HG03575 (cell line): ENCODE results near the gene MTREX.

Experiments used
- ATAC-seq: cut with Tn5 transposase; IDR thresholded peaks from one replicate; pipeline ENCODE4 v1.9.1; 2021; ENCODE audit not compliant: unreplicated experiment, insufficient number of reproducible peaks, low FRiP score; ENCODE audit errors: extremely low read depth

Gene MTREX

DNA sequence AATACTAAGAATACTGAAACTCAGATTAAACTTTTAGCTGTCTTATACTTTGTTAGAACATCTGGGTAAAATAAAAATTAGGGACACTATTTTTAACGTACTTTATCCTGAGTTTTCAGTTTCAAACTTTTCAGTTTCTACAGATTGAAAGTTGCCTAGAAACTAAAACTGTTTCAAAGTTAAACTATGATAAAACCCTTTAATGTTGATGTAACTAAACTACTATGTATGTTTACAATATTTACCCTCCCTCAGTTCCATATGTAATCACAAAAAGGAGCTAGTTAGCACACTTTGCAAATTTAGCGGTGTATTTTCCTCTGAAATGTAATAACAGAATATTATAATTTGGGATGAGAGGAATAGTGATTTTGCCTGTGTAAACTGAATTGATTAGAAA is 105.9 kb downstream of the MTREX start:
- no peak for ATAC-seq

DNA sequence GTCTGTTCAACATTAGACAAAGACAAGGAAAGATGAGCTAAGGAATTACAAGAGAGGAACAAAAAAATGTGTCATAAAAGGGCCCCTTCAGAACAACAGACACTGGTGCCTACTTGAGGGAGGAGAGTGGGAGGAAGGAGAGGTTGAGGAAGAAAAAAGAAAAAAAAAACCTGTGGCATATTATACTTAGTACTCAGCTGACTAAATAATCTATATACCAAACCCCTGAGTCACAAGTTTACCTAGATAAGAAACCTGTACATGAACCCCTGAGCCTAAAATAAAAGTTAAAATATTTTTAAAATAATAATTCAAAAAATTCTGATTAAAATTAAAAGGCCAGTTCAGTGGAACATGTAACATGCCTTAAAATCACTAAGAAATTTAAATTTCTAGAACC is 107.3 kb downstream of the MTREX start:
- no peak for ATAC-seq

DNA sequence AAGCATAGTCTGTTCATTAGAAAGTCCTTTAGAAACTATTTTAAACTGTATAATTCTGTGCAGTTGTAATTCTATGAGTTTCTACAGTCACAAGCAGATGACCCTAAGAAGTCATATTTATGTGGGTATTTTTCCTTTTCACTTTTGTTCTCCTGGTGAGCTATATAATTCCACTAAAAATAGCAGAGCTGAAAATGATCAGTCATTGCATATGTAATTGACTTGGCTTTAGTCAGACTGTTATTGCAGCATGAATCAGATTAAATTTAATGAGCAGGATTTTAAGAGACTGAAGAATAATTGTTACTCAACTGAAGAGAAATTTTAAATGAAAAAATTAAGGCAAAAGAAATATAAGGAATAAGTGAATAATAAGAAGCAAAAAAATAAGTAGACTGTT is 108.5 kb downstream of the MTREX start:
- no peak for ATAC-seq

DNA sequence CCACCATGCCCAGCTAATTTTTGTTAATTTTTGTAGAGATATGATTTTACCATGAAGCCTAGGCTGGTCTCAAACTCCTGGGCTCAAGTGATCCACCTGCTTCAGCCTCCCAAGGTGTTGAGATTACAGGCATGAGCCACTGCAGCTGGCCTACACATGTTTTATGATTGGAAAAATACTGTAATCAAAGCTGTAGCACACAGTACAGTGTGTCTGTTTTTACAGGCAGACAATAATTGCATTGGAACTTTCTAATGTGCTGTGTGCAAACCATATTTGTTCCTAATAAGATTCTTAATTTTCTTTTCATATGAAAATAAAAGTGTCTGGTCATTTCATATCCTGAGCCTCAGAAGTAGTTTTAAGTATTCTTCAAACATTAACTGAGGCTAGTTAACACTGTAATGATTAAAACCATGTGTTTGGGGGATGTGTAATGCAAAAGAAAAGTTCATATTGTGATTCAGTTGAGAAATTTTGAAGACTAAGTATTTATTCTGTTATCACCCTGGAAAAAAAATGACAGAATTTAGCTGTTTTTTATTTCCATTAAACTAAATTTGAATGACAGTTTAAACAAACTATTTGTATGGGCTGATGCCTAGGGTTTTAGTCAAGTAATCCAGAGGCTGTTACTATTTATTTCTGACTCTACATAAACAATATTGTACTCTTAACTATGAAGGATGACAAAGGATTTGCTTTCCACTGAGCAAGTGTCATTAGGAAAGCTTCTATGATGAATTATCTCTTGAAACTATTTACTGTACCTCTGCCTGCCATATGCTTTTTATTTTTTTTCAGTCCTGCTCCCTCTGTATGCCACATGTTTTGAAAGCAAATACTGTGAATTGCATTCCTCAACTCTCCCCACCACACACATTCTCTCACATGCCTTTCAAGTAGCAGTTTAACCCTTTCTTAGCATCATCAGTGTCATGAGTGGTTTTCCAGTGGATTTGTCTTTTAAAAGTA is 111.5 kb downstream of the MTREX start:
- ATAC-seq, result no peak

DNA sequence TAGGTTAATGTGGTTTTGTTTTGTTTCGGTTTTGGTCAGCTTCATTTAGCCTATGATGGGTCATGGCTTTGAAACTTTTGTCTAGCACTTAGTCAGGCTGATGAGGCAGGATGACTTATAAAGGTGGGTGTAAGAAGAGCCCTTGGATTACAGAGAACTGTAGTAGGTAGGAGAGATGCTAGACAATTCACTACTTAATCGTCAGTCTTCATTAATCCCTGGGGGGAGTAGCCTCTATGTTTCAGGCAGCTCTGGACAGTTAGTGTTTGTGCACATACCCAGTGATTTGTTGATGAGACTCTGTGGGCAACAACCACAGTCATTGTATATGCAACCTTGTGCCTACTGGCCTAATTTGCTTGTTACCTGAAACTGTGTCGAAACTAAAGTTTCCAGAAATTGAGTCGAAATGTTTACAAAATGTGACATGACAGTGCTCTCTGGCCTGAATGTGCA is 113.3 kb downstream of the MTREX start:
- ATAC-seq, result peak; percentile 83

DNA sequence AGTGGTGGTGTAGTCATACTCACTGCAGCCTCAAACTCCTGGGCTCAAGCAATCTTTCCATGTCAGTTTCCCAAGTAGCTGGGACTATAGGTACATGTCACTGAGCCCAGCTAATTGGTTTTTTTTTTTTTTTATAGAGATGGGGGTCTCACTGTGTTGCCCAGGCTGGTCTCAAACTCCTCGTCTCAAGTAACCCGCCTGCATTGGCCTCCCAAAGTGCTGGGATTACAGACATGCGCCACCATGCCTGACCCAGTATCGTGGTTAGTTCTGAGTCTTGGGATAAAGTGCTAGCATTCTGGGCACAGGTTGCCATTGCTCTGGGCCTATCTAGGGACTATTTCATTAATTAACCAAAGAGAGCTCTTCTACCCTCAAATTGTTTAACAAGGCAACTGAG is 118.7 kb downstream of the MTREX start:
- no peak for ATAC-seq

DNA sequence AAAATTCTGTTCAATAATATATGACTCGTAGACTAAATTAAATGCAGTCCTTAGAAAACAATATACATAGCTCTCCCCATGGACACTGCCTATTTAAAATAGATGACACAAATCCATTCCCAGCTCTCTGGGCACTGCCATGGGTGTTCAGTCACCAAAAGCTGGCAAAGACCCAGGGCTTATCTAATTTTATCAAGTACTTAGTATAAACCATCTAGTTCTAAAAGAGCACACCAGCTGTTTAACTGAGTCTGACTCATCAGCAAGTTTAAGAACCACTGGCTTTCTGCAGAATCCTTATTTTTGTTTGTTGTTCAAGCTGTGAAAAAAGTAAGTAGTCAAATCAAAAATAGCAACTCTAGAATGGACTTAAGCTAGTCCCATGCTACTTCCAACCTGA is 119.4 kb downstream of the MTREX start:
- ATAC-seq, result no peak

DNA sequence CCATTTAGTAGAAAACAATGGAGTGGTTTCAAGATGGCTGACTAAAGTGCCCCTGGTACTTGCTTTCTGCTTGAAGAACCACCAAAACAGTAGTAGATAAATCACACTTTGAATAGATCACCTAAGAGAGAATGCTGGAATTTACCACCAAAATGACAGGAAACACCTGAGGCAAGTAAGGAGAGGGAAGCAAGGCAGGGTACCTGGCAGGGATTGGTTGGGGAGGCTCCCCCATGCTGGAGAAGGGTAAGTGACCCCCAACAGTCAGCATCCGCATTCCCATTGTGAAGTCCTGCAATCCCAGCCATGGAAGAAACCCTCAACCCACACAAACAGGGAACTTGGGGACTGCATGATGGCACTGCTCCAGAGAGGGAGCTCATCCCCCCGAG is 121.4 kb downstream of the MTREX start:
- ATAC-seq, result no peak

DNA sequence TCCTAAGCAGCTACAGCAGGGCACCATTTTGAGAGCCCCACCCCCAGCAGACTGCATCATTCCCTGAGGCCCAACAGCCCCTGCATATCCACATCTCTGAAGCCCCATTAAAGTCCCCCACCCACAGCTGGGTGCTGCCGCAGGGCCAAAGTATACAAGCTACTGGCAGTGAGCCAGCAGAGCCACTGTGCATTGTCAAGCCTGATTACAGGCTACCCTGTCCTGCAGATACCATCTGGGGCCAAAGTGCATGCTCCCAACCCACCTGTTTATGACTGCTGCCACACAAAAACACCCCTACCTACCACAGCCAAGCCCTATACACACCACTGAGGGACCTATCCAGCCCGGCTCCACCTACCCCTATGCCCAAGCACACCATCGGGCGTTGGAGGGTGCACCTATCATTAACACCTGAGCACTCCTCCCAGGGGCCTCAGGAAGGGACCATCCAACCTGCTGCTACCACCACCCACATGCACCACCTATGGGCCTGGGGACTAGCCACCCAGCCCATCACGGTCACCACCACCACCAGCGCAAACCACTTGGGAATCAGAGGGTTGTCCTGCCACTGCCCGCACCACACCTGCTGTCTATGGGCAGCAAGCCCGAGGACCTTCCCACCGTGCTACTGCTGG is 121.9 kb downstream of the MTREX start:
- ATAC-seq, result no peak

DNA sequence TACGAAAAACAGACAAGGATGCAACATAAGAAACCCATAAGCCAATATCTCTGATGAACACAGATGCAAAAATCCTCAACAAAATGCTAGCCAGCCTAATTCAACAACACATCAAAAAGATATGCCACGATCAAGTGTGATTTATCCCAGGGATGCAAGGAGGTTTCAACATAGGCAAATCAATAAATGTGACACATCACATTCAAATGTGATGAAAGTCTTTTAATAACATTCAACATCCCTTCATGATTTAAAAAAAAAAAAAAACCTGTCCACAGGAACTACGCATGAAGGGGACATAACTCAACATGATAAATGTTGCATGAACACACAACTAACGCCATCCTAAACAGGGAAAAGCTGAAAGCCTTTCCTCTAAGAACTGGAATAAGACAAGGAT is 124.8 kb downstream of the MTREX start:
- ATAC-seq, result no peak

DNA sequence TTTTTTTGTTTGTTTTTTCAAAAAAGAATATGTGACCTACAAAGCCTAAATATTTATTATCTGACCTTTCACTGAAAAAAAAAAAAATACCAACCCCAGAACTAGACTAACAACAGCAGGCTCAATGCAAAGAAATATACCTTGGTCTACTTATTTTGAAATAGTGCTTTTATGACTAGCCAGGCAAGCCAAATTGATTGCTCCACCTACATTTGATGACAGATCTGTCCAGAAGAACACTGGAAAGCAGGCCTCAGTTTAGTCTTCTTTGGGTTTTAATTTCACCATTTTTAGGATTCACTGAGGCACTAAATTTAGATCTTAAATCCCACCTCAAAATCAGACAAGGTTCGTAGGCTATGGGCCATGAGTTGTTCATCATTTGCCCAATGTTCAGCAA is 129.7 kb downstream of the MTREX start:
- ATAC-seq, result no peak

DNA sequence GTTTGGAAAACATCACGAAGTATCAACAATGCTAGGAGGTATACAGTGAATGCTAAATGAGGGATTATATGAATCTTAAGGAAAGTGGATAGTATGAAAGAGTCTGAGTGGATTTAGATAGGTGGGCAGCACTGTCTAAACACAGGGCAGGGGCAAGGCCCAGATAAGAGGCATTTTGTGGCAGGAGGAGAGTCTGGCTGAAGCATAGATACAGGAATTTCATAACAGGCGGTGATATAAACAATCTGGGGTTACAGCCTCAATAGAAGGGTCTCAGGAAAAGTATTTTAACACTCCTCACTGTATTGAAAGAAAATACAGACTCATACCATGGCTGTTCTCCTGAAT is 130.0 kb downstream of the MTREX start:
- ATAC-seq, result no peak

DNA sequence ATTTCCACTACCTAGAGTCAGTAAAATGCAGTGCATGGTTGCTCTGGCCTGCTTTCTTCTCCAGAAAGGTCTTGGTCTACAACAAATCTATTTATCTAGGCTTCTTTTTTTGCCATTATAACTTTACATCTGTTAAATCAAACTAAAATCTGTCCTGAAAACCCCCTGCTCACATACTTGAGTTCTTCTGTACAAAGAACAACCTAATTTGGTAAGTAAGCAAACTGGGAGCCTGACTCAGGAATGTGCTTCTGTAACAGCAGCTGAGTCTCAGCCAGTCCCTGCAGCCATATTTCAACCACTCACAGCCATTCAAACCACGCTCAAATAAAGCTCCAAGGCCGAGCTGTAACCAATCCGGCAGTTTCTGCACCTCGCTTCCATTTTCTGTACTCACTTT is 131.2 kb downstream of the MTREX start:
- ATAC-seq, result no peak

DNA sequence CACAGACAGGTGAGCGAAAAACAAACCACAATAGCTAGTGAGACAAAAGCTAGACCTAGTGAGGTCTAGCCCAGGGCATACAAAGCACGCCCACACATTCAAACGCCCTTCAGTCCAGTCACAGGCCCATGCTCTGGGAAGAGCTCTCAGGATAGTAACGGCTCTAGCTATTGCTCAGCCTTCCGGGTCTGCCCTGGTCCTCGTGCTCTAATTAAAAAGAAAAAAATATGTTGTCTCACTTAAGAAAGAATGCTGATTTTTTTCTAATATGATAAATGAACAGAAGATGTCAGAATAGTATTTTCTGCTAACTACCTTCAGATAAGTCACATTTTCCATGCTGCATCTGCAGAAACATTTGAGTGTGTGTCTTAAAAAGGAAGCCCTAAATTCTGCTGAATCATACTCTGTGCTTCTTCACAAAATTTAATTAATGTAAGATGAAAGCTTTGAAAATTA is 132.4 kb downstream of the MTREX start:
- no peak for ATAC-seq

DNA sequence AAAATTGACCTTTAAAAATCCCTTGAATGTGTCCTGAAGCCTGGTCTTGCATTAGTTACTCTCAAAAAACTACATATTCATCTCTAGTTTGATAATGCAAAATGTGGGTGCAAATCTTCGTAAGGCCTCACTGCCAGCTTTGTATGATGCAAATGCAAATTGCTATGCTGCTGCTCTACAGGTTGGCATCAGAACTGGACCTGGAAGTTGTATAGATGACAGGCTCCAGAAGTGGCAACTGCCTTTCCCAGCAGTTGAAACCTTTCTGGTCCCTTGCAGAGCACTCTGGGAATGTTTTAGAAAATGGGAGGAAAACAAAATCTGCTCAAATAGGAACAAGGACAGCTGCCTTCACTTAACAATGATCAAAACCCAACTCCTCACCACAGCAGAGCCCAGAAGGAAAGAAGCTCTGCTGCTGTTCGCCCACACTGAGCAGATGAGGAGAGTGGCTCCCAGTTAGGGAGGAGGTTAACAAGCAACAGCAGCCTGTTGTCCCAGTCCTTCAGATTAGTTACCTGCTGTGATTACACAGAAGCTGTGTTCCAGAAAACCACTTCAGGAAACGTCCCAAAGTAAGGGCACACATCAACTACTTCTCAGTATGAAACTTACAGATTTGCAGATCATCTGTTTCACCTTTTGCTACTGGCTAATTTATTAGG is 133.4 kb downstream of the MTREX start:
- no peak for ATAC-seq

DNA sequence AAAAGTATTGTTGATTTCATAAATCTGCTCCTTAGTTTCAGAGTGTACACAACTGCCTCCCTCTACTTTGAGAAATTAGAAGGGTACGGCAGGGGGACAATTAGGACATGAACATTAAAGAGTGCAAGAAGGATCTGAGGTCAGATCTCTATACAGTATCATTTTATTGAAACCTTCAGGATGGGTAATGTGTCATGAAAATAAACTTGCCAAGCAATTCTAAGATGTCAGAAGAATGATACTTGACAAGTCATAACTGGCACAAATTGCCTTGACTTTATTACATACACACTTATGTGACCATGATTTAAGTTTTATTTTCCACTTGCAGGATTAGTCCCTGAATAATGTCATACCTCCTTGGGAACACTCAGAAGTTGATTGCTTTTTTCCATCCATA is 134.2 kb downstream of the MTREX start:
- no peak for ATAC-seq

DNA sequence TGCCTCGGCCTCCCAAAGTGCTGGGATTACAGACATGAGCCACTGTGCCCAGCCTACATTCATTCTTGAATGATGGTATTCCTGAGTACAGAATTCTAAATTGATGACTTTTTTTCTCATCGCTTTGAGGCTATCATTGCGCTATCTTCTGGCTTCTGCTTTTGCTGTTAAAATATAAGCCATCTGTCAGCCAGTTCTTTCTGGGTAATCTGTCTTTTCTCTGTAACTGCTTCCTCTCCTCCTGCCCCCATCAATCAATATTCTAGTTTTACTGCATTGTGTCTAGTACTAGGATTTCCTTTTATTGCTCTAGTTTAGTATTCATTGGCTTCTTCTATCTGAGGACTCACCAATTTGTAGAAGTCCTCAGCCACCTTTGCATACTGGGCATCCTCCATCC is 138.0 kb downstream of the MTREX start:
- ATAC-seq, result no peak

DNA sequence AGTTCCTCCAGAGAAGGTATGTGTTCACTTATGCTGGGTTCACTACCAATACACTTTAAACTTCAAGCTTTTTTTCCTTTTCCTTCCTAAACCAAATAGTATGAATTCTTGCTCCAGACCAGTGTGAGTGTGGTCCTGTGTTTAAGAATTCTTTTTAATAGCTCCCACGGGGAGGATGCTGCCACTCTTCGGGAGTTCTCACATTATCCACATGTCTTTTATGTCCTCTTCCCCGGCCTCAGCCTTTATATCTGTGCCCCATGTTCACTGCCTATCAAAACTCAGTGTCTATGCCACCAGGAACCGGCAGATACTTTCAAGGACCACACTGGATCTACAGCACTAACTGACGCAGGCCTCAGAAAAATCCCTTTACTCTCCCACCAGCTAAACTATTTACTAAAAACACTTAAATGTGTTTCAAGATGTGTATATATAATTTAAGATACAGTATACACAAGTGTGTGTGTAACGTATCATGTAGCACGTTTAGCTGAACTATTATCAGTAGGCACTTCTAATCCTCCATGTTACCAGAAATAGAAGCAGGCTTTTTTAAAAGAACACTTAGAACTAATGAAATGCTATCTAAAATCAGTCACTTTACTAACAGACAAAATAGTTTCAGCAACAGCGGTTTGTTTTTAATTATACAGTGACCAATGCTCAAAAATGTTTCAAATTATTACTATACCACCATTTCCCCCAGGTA is 139.0 kb downstream of the MTREX start:
- no peak for ATAC-seq

DNA sequence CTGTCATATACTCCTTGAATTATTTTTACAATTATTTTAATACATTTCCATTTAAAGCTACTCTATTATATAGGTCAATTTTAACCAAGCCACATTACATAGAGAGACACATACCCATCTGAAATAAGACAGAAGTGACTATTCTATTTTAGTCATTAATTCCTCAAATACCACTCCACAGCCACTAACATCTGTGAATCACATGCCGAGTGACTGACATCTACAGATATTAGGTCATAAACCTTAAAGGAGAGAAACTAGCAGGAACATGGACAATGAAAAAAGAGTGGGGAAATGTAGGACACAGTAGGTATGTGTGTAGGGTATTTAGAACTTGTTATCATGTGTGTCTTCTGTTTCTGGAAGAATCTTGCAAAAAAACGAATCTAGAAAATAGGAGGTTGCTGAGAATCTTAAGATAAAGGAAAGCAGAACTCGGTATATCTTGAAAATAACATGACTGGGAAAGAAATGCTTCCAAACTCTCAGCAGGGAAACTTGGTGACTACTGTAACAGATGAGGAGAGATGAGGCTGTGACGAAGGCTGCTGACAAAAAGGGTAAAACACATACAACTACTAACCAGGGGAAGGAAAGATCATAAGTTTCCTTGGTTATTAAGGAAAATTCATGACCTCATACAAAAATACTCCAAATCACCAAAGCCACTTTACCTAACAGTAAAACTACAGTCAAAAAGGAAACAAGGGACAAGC is 142.4 kb downstream of the MTREX start:
- ATAC-seq, result no peak
